Skeletal muscle cell (primary cell): ENCODE measurements around the gene DEPDC5.
"Not testable (repeated sequence)": the region's sequence is repeated elsewhere in the genome, so short reads cannot be mapped to it uniquely, and the experiment has no call there.

Experiments
- DNase-seq: peaks from one replicate; pipeline ENCODE4 v3.0.0-alpha.2; 2010; ENCODE audit warnings: low read depth
- H3K4me3 ChIP-seq: 2 replicates; pipeline ENCODE4 v1.5.1; 2011; ENCODE audit warnings: low read depth, mild to moderate bottlenecking, control low read depth, low read length, moderate library complexity

DEPDC5 gene

GRCh38 chr22:31806751-31807150, 52.9 kb downstream of the DEPDC5 start:
- no peak overlapping the region for H3K4me3 ChIP-seq
- no peak for DNase-seq

DNA sequence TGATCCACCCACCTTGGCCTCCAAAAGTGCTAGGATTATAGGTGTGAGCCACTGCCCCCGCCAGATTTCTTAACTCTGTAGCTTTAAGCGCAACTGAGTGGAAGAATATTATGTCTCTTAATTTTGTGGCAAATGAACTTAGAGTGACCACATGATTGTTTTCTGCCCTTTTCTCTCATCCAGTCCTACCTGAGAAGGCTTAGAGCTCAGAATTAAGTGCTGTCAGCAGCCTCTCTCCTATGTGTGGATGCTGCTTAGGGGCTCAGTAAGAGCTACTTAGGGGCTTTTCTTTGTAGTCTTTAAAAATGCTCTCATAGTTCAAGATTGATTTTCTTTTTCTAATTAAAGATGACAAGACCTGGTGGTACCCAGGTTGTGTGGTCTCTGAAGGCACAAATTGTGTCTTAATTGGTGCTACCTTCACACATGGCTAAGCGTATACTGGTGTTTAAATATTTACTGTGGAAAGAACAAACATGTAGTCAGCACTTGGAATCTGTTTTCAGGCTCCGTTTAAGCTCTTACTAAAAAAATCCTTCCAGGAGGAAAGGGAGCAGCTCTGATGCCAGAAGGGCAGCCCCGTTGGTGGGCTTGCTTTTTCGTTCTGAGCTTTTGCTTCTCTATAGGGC, 59.3 kb downstream of the DEPDC5 start:
- DNase-seq: no peak

GRCh38 chr22:31813898-31814297, 60.1 kb downstream of the DEPDC5 start:
- not testable (repeated sequence) for H3K4me3 ChIP-seq, DNase-seq

More for the DNA sequence above, 59.3 kb downstream of the DEPDC5 start:
- H3K4me3 ChIP-seq: no peak overlapping the region

DNA sequence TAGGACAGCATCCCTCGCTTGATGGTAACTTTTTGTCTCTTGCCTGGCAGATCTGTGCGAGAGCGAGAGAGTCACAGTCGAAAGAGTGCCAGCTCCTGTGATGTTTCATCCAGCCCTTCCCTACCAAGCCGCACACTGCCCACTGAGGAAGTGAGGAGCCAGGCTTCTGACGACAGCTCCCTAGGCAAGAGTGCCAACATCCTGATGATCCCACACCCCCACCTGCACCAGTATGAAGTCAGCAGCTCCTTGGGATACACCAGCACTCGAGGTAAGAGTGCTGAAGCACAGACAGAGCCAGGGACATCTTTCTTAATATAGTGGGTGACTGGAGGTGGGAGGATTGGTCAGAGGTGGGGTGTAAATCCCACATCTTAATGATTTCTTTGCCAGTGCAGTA, 61.1 kb downstream of the DEPDC5 start:
- H3K4me3 ChIP-seq: no peak overlapping the region
- DNase-seq: no peak

- H3K4me3 ChIP-seq: not testable (repeated sequence)
Measured at GRCh38 chr22:31815383-31815814, 61.6 kb downstream of the DEPDC5 start.

GRCh38 chr22:31816750-31817149, 62.9 kb downstream of the DEPDC5 start:
- no peak for DNase-seq

More at GRCh38 chr22:31815383-31815814, 61.6 kb downstream of the DEPDC5 start:
- not testable (repeated sequence) for DNase-seq

DNA sequence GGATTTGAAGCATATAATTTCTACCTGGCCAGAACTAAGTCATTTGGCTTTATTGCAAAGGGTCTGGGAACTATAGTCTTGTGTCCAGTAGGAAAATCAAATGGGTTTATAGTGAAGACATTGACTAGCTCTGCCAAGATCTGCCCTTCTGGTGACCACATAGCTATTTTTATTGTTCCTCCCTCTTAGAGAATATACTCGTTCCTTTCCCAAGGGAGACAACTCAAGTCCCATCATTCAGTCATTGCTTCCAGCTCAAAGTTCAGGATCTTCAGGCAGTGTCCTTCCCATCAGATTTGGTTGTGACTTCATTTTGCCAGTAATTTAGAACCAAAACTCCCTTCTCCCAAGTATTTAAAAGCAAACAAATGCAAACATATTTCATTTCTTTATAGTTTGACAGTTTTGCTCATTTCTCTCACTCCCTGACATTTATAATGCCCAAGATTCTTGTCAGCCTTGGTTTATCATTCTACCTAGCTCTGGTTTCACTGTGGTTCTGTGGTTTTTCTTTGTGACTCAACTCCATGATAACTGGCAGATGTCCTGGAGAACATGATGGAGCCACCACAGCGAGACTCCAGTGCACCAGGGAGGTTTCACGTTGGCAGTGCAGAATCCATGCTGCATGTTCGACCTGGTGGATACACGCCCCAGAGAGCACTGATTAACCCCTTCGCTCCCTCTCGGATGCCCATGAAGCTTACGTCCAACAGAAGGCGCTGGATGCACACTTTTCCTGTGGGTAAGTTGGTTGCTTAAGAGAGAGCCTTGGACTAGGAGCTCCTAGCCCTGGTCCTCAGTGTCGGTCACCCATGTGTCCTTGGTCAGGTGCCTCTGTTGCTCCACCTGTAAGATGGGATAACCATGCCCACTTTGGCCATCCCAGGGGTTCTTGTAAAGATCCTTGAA, 64.9 kb downstream of the DEPDC5 start:
- H3K4me3 ChIP-seq: no peak overlapping the region
- no peak for DNase-seq

More at GRCh38 chr22:31816750-31817149, 62.9 kb downstream of the DEPDC5 start:
- no peak overlapping the region for H3K4me3 ChIP-seq

- DNase-seq: no peak
- H3K4me3 ChIP-seq: no peak overlapping the region
Measured at GRCh38 chr22:31820655-31821054, 66.8 kb downstream of the DEPDC5 start.

GRCh38 chr22:31821572-31821971, 67.8 kb downstream of the DEPDC5 start:
- no peak overlapping the region for H3K4me3 ChIP-seq

GRCh38 chr22:31822523-31822922, 68.7 kb downstream of the DEPDC5 start:
- H3K4me3 ChIP-seq: no peak overlapping the region
- no peak for DNase-seq

More at GRCh38 chr22:31821572-31821971, 67.8 kb downstream of the DEPDC5 start:
- no peak for DNase-seq

GRCh38 chr22:31825513-31825912, 71.7 kb downstream of the DEPDC5 start:
- no peak overlapping the region for H3K4me3 ChIP-seq
- no peak for DNase-seq

GRCh38 chr22:31826443-31826842, 72.6 kb downstream of the DEPDC5 start:
- H3K4me3 ChIP-seq: no peak overlapping the region
- DNase-seq: no peak

DNA sequence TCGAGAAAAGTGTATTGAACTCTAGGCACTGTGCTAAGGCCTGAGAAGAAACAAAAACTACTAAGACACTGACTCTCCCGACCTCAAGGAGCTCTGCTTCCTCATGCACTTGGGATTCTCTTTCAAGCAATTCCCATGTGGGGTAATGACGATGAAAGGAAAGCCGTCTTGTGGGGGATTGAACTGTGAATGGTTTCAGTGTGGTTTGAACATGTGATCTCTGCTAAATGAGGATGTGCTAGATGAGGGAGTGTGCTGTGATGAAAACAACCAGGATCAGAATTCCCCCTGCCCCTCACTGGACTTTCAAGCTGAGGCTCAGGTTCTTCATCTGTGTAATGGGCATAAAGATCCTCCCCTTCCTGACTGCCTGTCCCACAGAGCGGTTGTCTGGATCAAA, 74.9 kb downstream of the DEPDC5 start:
- H3K4me3 ChIP-seq: no peak overlapping the region
- DNase-seq: peak; percentile 19

DNA sequence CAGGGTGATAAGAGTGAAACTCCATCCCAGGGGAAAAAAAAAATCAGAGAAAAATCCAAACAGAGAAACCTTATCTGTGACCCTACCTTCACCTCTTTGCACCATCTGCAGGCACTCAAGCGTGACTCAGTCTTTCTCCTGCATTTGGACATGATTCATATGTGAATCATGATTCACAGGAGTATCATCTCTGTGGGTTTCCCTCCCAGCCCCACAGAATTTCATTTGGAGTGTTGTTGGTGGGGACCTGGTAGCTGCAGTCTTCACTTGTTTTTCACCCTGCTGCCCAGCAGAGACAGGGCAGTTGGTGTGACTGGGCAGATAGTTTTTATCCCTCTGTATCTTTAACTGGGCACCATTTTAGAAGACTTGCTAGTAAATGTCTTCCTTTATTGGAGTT, 75.7 kb downstream of the DEPDC5 start:
- DNase-seq: peak; percentile 58
- no peak overlapping the region for H3K4me3 ChIP-seq

- no peak overlapping the region for H3K4me3 ChIP-seq
- no peak for DNase-seq
Measured at GRCh38 chr22:31830721-31831070, 76.9 kb downstream of the DEPDC5 start.

GRCh38 chr22:31833930-31834329, 80.1 kb downstream of the DEPDC5 start:
- no peak overlapping the region for H3K4me3 ChIP-seq
- DNase-seq: no peak

DNA sequence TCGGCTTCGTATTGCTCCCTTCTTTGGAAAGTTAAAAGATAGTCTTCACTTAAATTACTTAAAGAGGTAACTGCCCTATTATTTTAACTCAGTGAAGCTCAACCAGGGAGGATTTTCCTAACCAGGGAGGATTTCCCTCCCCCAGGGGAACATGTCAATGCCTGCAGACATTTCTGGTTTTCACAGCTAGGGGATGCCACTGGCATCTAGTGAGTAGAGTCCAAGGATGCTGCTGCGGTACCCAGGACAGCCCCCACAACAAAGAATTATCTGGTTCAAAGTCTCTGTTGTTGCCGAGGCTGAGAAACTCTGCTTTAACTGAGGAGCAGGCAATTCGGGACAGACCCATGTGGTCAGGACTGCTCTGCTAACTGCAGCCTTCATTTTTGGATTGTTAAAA, 82.2 kb downstream of the DEPDC5 start:
- H3K4me3 ChIP-seq: no peak overlapping the region
- DNase-seq: no peak

DNA sequence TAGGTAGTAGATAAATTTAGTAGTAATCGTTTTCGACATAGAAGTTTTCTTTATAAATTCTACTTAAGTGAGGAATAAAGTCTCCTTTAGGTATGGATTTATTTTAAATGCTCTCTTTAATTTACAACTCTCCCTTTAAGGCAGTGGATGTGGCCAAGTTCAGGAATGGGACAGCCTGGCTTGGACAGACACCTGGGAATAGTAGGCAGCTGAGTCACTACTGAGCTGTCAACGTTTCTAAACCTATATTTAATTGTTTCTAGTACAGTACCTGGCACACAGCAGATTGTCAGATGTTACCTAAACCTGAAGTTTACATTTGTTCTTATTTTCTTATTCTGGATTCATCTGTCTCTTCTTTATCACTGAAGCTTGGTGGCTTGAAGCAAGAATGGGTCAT, 85.1 kb downstream of the DEPDC5 start:
- H3K4me3 ChIP-seq: no peak overlapping the region
- DNase-seq: no peak

GRCh38 chr22:31839986-31840385, 86.2 kb downstream of the DEPDC5 start:
- H3K4me3 ChIP-seq: no peak overlapping the region
- no peak for DNase-seq

DNA sequence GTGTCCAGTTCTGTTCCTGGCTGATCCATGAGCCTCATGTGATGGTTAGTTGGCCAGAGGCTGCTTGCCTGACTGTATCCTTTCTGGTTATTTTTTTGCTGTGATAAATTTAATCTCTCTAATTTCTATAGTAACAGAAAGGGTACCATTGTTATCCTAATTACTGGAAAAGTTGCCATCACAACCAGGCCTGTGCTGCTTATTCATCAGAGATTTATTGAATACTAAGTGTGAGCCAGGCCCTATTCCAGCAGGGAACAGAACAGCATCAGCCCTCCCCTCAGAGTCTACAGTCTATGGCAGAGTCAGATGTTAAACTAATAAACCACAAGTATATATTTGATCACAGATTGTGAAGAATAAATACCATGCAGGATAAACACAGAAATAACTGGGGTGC, 86.8 kb downstream of the DEPDC5 start:
- DNase-seq: no peak
- no peak overlapping the region for H3K4me3 ChIP-seq
